GM12878 (cell line): ENCODE data around the gene GDE1. TPM values are rescaled to one million over a fixed set of nuclear protein-coding genes. Genes with fewer than 3 reads are reported as not detected.

ENCODE experiments used
- BRCA1 ChIP-seq: IDR thresholded peaks from 2 replicates; pipeline ENCODE4 v1.6.1; 2011; ENCODE audit warnings: low read depth, low read length, improper control_type of control experiment
- CBFB ChIP-seq: IDR thresholded peaks from 2 replicates; pipeline ENCODE4 v1.6.1; 2016; ENCODE audit warnings: antibody characterized with exemption, low read depth
- CTCF ChIP-seq, 3 experiments: IDR thresholded peaks in 2 of 3; conservative IDR thresholded peaks in 1 of 3; 2 replicates each; pipeline ENCODE4 v1.5.1; 2011; ENCODE audit warnings: low read depth in 3 of 3, low read length in 3 of 3, mild to moderate bottlenecking in 3 of 3, control low read depth in 2 of 3, moderate library complexity in 2 of 3, inconsistent platforms in 1 of 3, mixed read lengths in 1 of 3; ENCODE audit not compliant: control insufficient read depth in 2 of 3, insufficient read depth in 1 of 3; ENCODE audit errors: extremely low read depth in 1 of 3
- HCFC1 ChIP-seq: fragments of 150-350 bp; IDR thresholded peaks from 2 replicates; pipeline ENCODE4 v1.6.1; 2014; ENCODE audit warnings: low read length
- MLLT1 ChIP-seq: fragments of 450-650 bp; IDR thresholded peaks from 2 replicates; pipeline ENCODE4 v1.6.1; 2016; ENCODE audit warnings: mild to moderate bottlenecking
- MXI1 ChIP-seq: fragments of 150-350 bp; IDR thresholded peaks from 2 replicates; pipeline ENCODE4 v1.6.1; 2011; ENCODE audit warnings: low read depth, mild to moderate bottlenecking, inconsistent platforms, low read length, improper control_type of control experiment
- RELA ChIP-seq: fragments of 450-650 bp; IDR thresholded peaks from 2 replicates; pipeline ENCODE4 v1.8.0; 2014; ENCODE audit warnings: borderline replicate concordance; ENCODE audit not compliant: partially characterized antibody
- SKIL ChIP-seq: fragments of 450-650 bp; IDR thresholded peaks from 2 replicates; pipeline ENCODE4 v1.6.1; 2017; ENCODE audit warnings: mild to moderate bottlenecking, low read depth, inconsistent platforms; ENCODE audit not compliant: poor library complexity, severe bottlenecking
- SMARCA5 ChIP-seq: fragments of 450-650 bp; IDR thresholded peaks from 2 replicates; pipeline ENCODE4 v1.6.1; 2017; ENCODE audit warnings: mild to moderate bottlenecking
- SP1 ChIP-seq: IDR thresholded peaks from one replicate; pipeline ENCODE4 v1.6.1; 2011; ENCODE audit warnings: low read depth, low read length
- TCF12 ChIP-seq: IDR thresholded peaks from 2 replicates; pipeline ENCODE4 v1.6.1; 2011; ENCODE audit warnings: low read depth, mild to moderate bottlenecking, low read length
- ZBED1 ChIP-seq: IDR thresholded peaks from 2 replicates; pipeline ENCODE4 v1.6.1; 2016; ENCODE audit warnings: borderline replicate concordance
- polyA plus RNA-seq, 11 experiments: library from polyadenylated mRNA; depleted of rRNA in 4 of 11; unstranded in 6 of 11; stranded (reverse) in 5 of 11; fragments of >200 nt; fragmentation: Nextera tagmentation in 4 of 11; fragmentation: Illumina TruSeq in 1 of 11; extraction: Ambion mirVana in 4 of 11; extraction: Trizol in 1 of 11; gene quantifications; 1 replicate in 1 of 11; 2 replicates in 10 of 11; pipeline versions ENCODE4 v1.2.1 to v1.2.3, GENCODE V29; 2011 to 2016; ENCODE audit warnings: inconsistent platforms in 2 of 11, missing spikeins in 2 of 11, low read depth in 1 of 11
- total RNA-seq, 4 experiments: library from RNA; depleted of rRNA in 3 of 4; stranded (reverse); fragments of >200 nt in 3 of 4; fragmentation: Illumina TruSeq in 1 of 4; extraction: Trizol in 1 of 4; gene quantifications; 2 replicates each; pipeline versions ENCODE4 v1.2.1 to v1.2.3, GENCODE V29; 2013 to 2021
- TF ChIP-seq, protein P1 (sequence below): fragments of 450-650 bp; IDR thresholded peaks from 2 replicates; pipeline ENCODE4 v1.6.1; 2016; ENCODE audit warnings: mild to moderate bottlenecking, moderate library complexity, borderline replicate concordance
- TF ChIP-seq, protein P2 (sequence below): fragments of 450-650 bp; IDR thresholded peaks from 2 replicates; pipeline ENCODE4 v1.6.1; 2018; ENCODE audit warnings: borderline replicate concordance, mild to moderate bottlenecking; ENCODE audit not compliant: partially characterized antibody

The GDE1 gene
- total and polyA plus RNA-seq, 10 of the 15 experiments (the other 5 are each of a cell fraction or from before 2014, with no cell fraction given), result 14.8 to 31.8 (median 21.0) TPM

GRCh38 chr16:19555938-19556771 lies 34.3 kb upstream of the GDE1 start (continued):
- TF ChIP-seq, protein P1, sequence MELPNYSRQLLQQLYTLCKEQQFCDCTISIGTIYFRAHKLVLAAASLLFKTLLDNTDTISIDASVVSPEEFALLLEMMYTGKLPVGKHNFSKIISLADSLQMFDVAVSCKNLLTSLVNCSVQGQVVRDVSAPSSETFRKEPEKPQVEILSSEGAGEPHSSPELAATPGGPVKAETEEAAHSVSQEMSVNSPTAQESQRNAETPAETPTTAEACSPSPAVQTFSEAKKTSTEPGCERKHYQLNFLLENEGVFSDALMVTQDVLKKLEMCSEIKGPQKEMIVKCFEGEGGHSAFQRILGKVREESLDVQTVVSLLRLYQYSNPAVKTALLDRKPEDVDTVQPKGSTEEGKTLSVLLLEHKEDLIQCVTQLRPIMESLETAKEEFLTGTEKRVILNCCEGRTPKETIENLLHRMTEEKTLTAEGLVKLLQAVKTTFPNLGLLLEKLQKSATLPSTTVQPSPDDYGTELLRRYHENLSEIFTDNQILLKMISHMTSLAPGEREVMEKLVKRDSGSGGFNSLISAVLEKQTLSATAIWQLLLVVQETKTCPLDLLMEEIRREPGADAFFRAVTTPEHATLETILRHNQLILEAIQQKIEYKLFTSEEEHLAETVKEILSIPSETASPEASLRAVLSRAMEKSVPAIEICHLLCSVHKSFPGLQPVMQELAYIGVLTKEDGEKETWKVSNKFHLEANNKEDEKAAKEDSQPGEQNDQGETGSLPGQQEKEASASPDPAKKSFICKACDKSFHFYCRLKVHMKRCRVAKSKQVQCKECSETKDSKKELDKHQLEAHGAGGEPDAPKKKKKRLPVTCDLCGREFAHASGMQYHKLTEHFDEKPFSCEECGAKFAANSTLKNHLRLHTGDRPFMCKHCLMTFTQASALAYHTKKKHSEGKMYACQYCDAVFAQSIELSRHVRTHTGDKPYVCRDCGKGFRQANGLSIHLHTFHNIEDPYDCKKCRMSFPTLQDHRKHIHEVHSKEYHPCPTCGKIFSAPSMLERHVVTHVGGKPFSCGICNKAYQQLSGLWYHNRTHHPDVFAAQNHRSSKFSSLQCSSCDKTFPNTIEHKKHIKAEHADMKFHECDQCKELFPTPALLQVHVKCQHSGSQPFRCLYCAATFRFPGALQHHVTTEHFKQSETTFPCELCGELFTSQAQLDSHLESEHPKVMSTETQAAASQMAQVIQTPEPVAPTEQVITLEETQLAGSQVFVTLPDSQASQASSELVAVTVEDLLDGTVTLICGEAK, result no peak
- TF ChIP-seq CBFB (no peak), SMARCA5 (0 out of 2 replicates have a peak, but pooled peaks have one; percentile 84), HCFC1 (no peak), MLLT1 (no peak), CTCF (IDR thresholded peaks at IDR 0.05 in 2 of 3, conservative IDR thresholded peaks at IDR 0.05 in 1 of 3; ENCODE audit: control insufficient read depth in 2 of 3, extremely low read depth in 1 of 3, insufficient read depth in 1 of 3, low read depth in 3 of 3, low read length in 3 of 3) (peak in 1 of 3 experiments; percentile 13; a peak in 1 of 6 replicates), SKIL (no peak), MXI1 (no peak), TCF12 (no peak), ZBED1 (no peak), SP1 (no peak), RELA (no peak), BRCA1 (no peak)
- TF ChIP-seq, protein P2, sequence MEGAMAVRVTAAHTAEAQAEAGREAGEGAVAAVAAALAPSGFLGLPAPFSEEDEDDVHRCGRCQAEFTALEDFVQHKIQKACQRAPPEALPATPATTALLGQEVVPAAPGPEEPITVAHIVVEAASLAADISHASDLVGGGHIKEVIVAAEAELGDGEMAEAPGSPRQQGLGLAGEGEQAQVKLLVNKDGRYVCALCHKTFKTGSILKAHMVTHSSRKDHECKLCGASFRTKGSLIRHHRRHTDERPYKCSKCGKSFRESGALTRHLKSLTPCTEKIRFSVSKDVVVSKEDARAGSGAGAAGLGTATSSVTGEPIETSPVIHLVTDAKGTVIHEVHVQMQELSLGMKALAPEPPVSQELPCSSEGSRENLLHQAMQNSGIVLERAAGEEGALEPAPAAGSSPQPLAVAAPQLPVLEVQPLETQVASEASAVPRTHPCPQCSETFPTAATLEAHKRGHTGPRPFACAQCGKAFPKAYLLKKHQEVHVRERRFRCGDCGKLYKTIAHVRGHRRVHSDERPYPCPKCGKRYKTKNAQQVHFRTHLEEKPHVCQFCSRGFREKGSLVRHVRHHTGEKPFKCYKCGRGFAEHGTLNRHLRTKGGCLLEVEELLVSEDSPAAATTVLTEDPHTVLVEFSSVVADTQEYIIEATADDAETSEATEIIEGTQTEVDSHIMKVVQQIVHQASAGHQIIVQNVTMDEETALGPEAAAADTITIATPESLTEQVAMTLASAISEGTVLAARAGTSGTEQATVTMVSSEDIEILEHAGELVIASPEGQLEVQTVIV, result no peak
